Measurements from ENCODE around the gene ARMC3.
A peak's percentile ranks its signal among the peaks of the same experiment; 100 is the strongest.

The ARMC3 gene

GRCh38 chr10:22927661-22928403, at the start of gene ARMC3:
ARMC3 (plus strand) TSS chr10:22928053; CDS start chr10:22931997, 3,944 bp downstream.
- H3K4me3 ChIP-seq (ENCODE audit: control insufficient read depth, low read depth, low read length): peak within 1 kb of the TSS; percentile 34
- TF ChIP-seq CTCF (IDR thresholded peaks at IDR 0.05; ENCODE audit: control insufficient read depth, insufficient read depth, low read depth, low read length, missing control alignments): no peak
- DNase-seq (ENCODE audit: low read depth): no peak

DNA sequence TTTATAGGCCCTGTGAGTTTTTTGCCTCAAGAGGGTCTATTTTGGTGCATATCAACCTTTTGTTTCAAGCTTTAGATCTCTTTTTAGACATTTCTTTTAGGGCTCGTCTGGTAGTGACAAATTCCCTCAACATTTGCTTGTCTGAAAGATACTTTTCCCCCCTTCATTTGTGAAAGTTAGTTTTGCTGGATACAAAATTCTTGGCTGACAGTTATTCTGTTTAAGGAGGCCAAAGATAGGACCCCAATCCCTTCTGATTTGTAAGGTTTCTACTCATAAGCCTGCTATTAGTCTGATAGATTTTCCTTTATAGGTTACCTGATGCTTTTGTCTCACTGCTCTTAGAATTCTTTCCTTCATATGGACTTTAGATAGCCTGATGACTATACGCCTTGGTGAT, 36.1 kb upstream of the ARMC3 start:
- no peak overlapping the region for H3K4me3 ChIP-seq (ENCODE audit: control insufficient read depth, low read depth, low read length)
- no peak for DNase-seq (ENCODE audit: low read depth)
- no peak for TF ChIP-seq CTCF (IDR thresholded peaks at IDR 0.05; ENCODE audit: control insufficient read depth, insufficient read depth, low read depth, low read length, missing control alignments)

DNA sequence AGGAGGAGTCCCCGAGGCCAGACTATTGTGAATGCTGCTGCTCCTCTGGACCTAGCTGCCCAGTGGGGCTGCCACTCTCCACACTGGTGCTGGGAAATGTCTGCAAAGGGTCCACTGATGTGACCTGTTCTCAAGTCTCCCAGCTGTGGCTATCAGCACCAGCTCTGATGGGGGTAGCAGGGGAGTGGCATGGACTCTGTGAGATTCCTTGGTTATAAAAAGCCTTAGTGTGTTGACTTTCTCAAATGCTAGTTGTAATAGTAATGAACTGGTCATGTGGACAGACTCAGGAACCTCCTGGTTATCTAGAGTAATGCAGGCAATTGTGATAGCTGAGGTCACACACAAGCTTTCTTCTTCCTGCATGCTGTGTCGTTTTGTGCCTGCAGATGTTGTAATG, 34.1 kb upstream of the ARMC3 start:
- DNase-seq (ENCODE audit: low read depth): no peak
- no peak overlapping the region for H3K4me3 ChIP-seq (ENCODE audit: control insufficient read depth, low read depth, low read length)
- TF ChIP-seq CTCF (IDR thresholded peaks at IDR 0.05; ENCODE audit: control insufficient read depth, insufficient read depth, low read depth, low read length, missing control alignments): no peak

- peak; percentile 14 for DNase-seq (ENCODE audit: low read depth)
- H3K4me3 ChIP-seq (ENCODE audit: control insufficient read depth, low read depth, low read length): no peak overlapping the region
- TF ChIP-seq CTCF (IDR thresholded peaks at IDR 0.05; ENCODE audit: control insufficient read depth, insufficient read depth, low read depth, low read length, missing control alignments): no peak
Observed at GRCh38 chr10:22894714-22895113, 33.1 kb upstream of the ARMC3 start.

GRCh38 chr10:22895252-22895651, 32.6 kb upstream of the ARMC3 start:
- no peak for TF ChIP-seq CTCF (IDR thresholded peaks at IDR 0.05; ENCODE audit: control insufficient read depth, insufficient read depth, low read depth, low read length, missing control alignments)
- H3K4me3 ChIP-seq (ENCODE audit: control insufficient read depth, low read depth, low read length): no peak overlapping the region
- no peak for DNase-seq (ENCODE audit: low read depth)

- no peak overlapping the region for H3K4me3 ChIP-seq (ENCODE audit: control insufficient read depth, low read depth, low read length)
- DNase-seq (ENCODE audit: low read depth): no peak
- no peak for TF ChIP-seq CTCF (IDR thresholded peaks at IDR 0.05; ENCODE audit: control insufficient read depth, insufficient read depth, low read depth, low read length, missing control alignments)
Observed at GRCh38 chr10:22897371-22897770, 30.5 kb upstream of the ARMC3 start.
